Adrenal gland (tissue), 12 donors: ENCODE measurements around the gene ACP1. TPM values are rescaled to one million over a fixed set of nuclear protein-coding genes. Genes with fewer than 3 reads are reported as not detected.
"Not testable (repeated sequence)": the region's sequence is repeated elsewhere in the genome, so short reads cannot be mapped to it uniquely, and the experiment has no call there.

ENCODE experiments used
- DNase-seq, 7 donors: peaks; one replicate each; pipeline ENCODE4 v3.0.0-alpha.2; 2019 to 2020
- H3K27ac ChIP-seq, 5 donors: fragments of 200-600 bp; sonication (generic) in 4 of 5; 1 replicate in 3 of 5; 2 replicates in 2 of 5; pipeline versions ENCODE4 v1.5.1 to v1.8.0; 2016 to 2020; ENCODE audit warnings: mild to moderate bottlenecking in 1 of 5
- H3K27me3 ChIP-seq: fragments of 200-600 bp; 2 replicates; pipeline ENCODE4 v1.8.0; 2021
- H3K36me3 ChIP-seq, 2 donors: fragments of 200-600 bp; replicated peaks in 1 of 2; 1 replicate in 1 of 2; 2 replicates in 1 of 2; pipeline versions ENCODE4 v1.5.1 to v1.8.0; 2018 to 2022
- H3K4me1 ChIP-seq, 2 donors: fragments of 200-600 bp; replicated peaks in 1 of 2; 1 replicate in 1 of 2; 2 replicates in 1 of 2; pipeline versions ENCODE4 v1.5.1 to v1.8.0; 2018 to 2021
- H3K4me3 ChIP-seq, 4 donors: fragments of 200-600 bp; sonication (generic) in 3 of 4; one replicate each; pipeline ENCODE4 v1.5.1; 2016 to 2018
- H3K9me3 ChIP-seq, 3 donors: fragments of 200-600 bp; sonication (generic) in 1 of 3; replicated peaks in 1 of 3; 1 replicate in 2 of 3; 2 replicates in 1 of 3; pipeline versions ENCODE4 v1.5.1 to v1.8.0; 2016 to 2021
- CTCF ChIP-seq, 6 experiments: fragments of 450-650 bp in 4 of 6; fragments of 200-600 bp in 2 of 6; sonication (generic) in 1 of 6; IDR thresholded peaks; 1 replicate in 5 of 6; 2 replicates in 1 of 6; pipeline versions ENCODE4 v1.5.1 to v1.8.0; 2016 to 2021; ENCODE audit warnings: antibody characterized with exemption in 6 of 6, mild to moderate bottlenecking in 2 of 6, moderate library complexity in 1 of 6
- POLR2A ChIP-seq, 2 donors: fragments of 450-650 bp; IDR thresholded peaks; one replicate each; pipeline ENCODE4 v1.6.1; 2017; ENCODE audit warnings: antibody characterized with exemption in 2 of 2, mild to moderate bottlenecking in 2 of 2, moderate library complexity in 1 of 2
- WGBS, 4 donors: extraction: QIAGEN DNeasy Blood & Tissue Kit in 2 of 4; methylation state at CpG; one replicate each; pipeline versions ENCODE4 v1.1.5 to v1.1.7; 2013 to 2017; 5-methylcytosine and 5-hydroxymethylcytosine counted together
- intact Hi-C, 2 donors: fragments of 100-400 bp; cut with DNase I; formaldehyde crosslinking; loops; one replicate each; pipeline versions ENCODE4 v1.14.1 to v1.15.0; 2022 to 2023
- polyA plus RNA-seq, 3 donors: library from polyadenylated mRNA; stranded (reverse); fragments of 200-250 nt in 2 of 3; fragments of 350-450 nt in 1 of 3; fragmentation: Illumina TruSeq in 1 of 3; extraction: RNeasy Lipid Tissue Mini Kit (QIAGEN cat#74804) in 1 of 3; gene quantifications; one replicate each; pipeline ENCODE4 v1.2.3, GENCODE V29; 2013 to 2014
- total RNA-seq, 9 donors: library from RNA; depleted of rRNA in 4 of 9; stranded (reverse); fragments of >200 nt in 4 of 9; fragments of 120-200 nt in 1 of 9; fragmentation: NEBNext Ultra II Directional in 1 of 9; extraction: Animal tissue kit (Norgen Biotek cat#: 25700) in 1 of 9; gene quantifications; one replicate each; pipeline versions ENCODE4 v1.1.0 to v1.2.4, GENCODE V29; 2013 to 2023
- donor health status: healthy with polysubstance abuse.
- donor health status: Bipolar disorder and iron deficiency.
- donor health status: DM: yes; HTN: yes; CAD: no.
- donor health status: DM: no; HTN: no; CAD: no.
- donor health status: DM: no; HTN: no; CAD: no.
- donor health status: DM: yes; HTN: yes; CAD: no.

The ACP1 gene
- total and polyA plus RNA-seq, 12 donors, result 59.5 to 386 (median 161) TPM

- TF ChIP-seq POLR2A (IDR thresholded peaks at IDR 0.05) (no peak), CTCF (IDR thresholded peaks at IDR 0.05) (no peak)
- 89 to 92% (median 90%) methylated on average over 56 of the region's 56 CpGs for WGBS, 4 donors
- H3K9me3 ChIP-seq, result no peaks in the 10 kb centered on the region
- H3K4me3 ChIP-seq, result no peak overlapping the region
- no peaks in the 10 kb centered on the region for H3K4me1 ChIP-seq
- no peak for DNase-seq
- no peak overlapping the region for H3K27ac ChIP-seq
- no peaks in the 10 kb centered on the region for H3K27me3 ChIP-seq
- H3K36me3 ChIP-seq, result no peaks in the 10 kb centered on the region
- intact Hi-C loops, result no loop called here
These were observed 50.0 kb downstream of the ACP1 start for GRCh38 chr2:314561-315336.

- H3K9me3 ChIP-seq, H3K27ac ChIP-seq, DNase-seq, H3K36me3 ChIP-seq, intact Hi-C loops, H3K27me3 ChIP-seq, H3K4me1 ChIP-seq, H3K4me3 ChIP-seq: not testable (repeated sequence)
- WGBS, 4 donors, result 48 to 65% (median 62%) methylated on average over 6 of the region's 6 CpGs
These were observed 51.2 kb downstream of the ACP1 start for GRCh38 chr2:315925-316324.

GRCh38 chr2:316381-316780 lies 51.6 kb downstream of the ACP1 start:
- whole genome bisulfite sequencing, 4 donors, result 89 to 95% (median 92%) methylated on average over 12 of the region's 12 CpGs
- Histone ChIP-seq H3K27ac (no peak overlapping the region), H3K27me3 (no peaks in the 10 kb centered on the region), H3K36me3 (no peaks in the 10 kb centered on the region), H3K4me3 (no peak overlapping the region), H3K4me1 (no peaks in the 10 kb centered on the region), H3K9me3 (no peaks in the 10 kb centered on the region)
- TF ChIP-seq POLR2A (IDR thresholded peaks at IDR 0.05) (no peak), CTCF (IDR thresholded peaks at IDR 0.05) (no peak)
- intact Hi-C loops, result no loop called here
- DNase-seq, result no peak

GRCh38 chr2:317501-318424 lies 53.0 kb downstream of the ACP1 start:
- Histone ChIP-seq H3K27ac (no peak overlapping the region), H3K4me1 (no peaks in the 10 kb centered on the region), H3K4me3 (no peak overlapping the region), H3K27me3 (no peaks in the 10 kb centered on the region), H3K9me3 (no peaks in the 10 kb centered on the region), H3K36me3 (no peaks in the 10 kb centered on the region)
- WGBS, 4 donors, result 67 to 73% (median 70%) methylated on average over 27 of the region's 27 CpGs
- TF ChIP-seq POLR2A (IDR thresholded peaks at IDR 0.05) (no peak), CTCF (IDR thresholded peaks at IDR 0.05) (no peak)
- DNase-seq, result no peak
- intact Hi-C loops, result no loop called here
